ENCODE measurements around the gene BARX2.

DNA sequence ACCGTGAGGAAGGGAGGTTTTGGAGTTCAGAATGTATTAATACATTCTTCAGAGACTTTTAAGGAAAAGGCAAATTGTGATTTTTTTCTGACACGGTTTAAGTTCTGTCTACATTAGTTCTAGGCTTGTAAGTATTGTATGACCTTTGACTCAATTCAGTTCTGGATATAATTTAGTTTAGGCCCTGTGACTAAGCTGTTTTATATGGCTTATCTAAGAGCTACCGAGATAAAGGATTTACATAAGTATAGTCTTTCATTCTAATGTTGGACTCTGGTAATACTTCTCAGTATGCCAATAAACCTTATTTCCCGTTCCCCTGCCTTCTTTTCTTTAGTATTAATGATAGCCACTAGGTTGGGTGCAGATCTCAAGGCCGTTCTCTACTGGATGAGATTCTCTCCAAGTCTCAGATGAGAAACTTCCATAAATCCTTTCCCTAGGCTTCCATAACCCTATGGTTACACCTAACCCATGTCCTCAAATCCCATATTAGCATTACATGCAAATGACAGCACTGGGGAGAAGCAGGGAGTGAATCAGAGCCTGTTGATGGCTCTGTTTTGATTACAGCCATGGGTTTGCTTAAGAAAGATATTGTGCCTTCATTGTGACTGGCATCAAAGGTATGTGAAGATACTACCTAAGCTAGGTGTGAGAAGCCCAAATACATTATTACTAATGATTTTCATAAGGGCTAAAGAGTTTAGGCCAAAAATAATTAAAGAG is 38.7 kb downstream of the BARX2 start:
- TF ChIP-seq POLR2AphosphoS5 (IDR thresholded peaks at IDR 0.05; ENCODE audit: low read depth, low read length) (no peak), RAD21 (IDR thresholded peaks at IDR 0.05; ENCODE audit: low read length) (no peak), NFIC (IDR thresholded peaks at IDR 0.05; ENCODE audit: borderline replicate concordance) (no peak), YY1 (IDR thresholded peaks at IDR 0.05; ENCODE audit: low read depth) (no peak), JUND (IDR thresholded peaks at IDR 0.05) (no peak)
- TF ChIP-seq, protein P1, sequence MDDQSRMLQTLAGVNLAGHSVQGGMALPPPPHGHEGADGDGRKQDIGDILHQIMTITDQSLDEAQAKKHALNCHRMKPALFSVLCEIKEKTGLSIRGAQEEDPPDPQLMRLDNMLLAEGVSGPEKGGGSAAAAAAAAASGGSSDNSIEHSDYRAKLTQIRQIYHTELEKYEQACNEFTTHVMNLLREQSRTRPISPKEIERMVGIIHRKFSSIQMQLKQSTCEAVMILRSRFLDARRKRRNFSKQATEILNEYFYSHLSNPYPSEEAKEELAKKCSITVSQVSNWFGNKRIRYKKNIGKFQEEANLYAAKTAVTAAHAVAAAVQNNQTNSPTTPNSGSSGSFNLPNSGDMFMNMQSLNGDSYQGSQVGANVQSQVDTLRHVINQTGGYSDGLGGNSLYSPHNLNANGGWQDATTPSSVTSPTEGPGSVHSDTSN (IDR thresholded peaks at IDR 0.05): no peak
- TF ChIP-seq, protein P2, sequence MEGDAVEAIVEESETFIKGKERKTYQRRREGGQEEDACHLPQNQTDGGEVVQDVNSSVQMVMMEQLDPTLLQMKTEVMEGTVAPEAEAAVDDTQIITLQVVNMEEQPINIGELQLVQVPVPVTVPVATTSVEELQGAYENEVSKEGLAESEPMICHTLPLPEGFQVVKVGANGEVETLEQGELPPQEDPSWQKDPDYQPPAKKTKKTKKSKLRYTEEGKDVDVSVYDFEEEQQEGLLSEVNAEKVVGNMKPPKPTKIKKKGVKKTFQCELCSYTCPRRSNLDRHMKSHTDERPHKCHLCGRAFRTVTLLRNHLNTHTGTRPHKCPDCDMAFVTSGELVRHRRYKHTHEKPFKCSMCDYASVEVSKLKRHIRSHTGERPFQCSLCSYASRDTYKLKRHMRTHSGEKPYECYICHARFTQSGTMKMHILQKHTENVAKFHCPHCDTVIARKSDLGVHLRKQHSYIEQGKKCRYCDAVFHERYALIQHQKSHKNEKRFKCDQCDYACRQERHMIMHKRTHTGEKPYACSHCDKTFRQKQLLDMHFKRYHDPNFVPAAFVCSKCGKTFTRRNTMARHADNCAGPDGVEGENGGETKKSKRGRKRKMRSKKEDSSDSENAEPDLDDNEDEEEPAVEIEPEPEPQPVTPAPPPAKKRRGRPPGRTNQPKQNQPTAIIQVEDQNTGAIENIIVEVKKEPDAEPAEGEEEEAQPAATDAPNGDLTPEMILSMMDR (IDR thresholded peaks at IDR 0.05): no peak
- TF ChIP-seq, protein P3, sequence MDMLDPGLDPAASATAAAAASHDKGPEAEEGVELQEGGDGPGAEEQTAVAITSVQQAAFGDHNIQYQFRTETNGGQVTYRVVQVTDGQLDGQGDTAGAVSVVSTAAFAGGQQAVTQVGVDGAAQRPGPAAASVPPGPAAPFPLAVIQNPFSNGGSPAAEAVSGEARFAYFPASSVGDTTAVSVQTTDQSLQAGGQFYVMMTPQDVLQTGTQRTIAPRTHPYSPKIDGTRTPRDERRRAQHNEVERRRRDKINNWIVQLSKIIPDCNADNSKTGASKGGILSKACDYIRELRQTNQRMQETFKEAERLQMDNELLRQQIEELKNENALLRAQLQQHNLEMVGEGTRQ (IDR thresholded peaks at IDR 0.05; ENCODE audit: borderline replicate concordance, low read depth, low read length): no peak
- TF ChIP-seq, protein P4, sequence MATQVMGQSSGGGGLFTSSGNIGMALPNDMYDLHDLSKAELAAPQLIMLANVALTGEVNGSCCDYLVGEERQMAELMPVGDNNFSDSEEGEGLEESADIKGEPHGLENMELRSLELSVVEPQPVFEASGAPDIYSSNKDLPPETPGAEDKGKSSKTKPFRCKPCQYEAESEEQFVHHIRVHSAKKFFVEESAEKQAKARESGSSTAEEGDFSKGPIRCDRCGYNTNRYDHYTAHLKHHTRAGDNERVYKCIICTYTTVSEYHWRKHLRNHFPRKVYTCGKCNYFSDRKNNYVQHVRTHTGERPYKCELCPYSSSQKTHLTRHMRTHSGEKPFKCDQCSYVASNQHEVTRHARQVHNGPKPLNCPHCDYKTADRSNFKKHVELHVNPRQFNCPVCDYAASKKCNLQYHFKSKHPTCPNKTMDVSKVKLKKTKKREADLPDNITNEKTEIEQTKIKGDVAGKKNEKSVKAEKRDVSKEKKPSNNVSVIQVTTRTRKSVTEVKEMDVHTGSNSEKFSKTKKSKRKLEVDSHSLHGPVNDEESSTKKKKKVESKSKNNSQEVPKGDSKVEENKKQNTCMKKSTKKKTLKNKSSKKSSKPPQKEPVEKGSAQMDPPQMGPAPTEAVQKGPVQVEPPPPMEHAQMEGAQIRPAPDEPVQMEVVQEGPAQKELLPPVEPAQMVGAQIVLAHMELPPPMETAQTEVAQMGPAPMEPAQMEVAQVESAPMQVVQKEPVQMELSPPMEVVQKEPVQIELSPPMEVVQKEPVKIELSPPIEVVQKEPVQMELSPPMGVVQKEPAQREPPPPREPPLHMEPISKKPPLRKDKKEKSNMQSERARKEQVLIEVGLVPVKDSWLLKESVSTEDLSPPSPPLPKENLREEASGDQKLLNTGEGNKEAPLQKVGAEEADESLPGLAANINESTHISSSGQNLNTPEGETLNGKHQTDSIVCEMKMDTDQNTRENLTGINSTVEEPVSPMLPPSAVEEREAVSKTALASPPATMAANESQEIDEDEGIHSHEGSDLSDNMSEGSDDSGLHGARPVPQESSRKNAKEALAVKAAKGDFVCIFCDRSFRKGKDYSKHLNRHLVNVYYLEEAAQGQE (IDR thresholded peaks at IDR 0.05; ENCODE audit: low read depth, low read length): no peak
